Upper lobe of right lung (tissue), 1 donor: Measurements from ENCODE around the gene FAM174B. TPM values are rescaled to one million over a fixed set of nuclear protein-coding genes. Genes with fewer than 3 reads are reported as not detected.

ENCODE experiments used
- ATAC-seq: fragments of 200-7000 bp; cut with Tn5 transposase; one replicate; pipeline ENCODE4 v1.9.1; 2020; ENCODE audit warnings: mild to moderate bottlenecking, moderate library complexity
- DNase-seq: peaks from one replicate; pipeline ENCODE4 v3.0.0-alpha.2; 2020
- H3K27ac ChIP-seq: fragments of 200-600 bp; one replicate; pipeline ENCODE4 v1.8.0; 2022
- H3K27me3 ChIP-seq: fragments of 200-600 bp; one replicate; pipeline ENCODE4 v1.8.0; 2022; ENCODE audit warnings: mild to moderate bottlenecking
- H3K36me3 ChIP-seq: fragments of 200-600 bp; one replicate; pipeline ENCODE4 v1.8.0; 2022
- H3K4me1 ChIP-seq: fragments of 200-600 bp; one replicate; pipeline ENCODE4 v1.8.0; 2022
- H3K4me3 ChIP-seq: fragments of 200-600 bp; one replicate; pipeline ENCODE4 v1.8.0; 2022; ENCODE audit warnings: mild to moderate bottlenecking
- H3K9me3 ChIP-seq: fragments of 200-600 bp; one replicate; pipeline ENCODE4 v1.8.0; 2022
- intact Hi-C: fragments of 100-400 bp; cut with DNase I; formaldehyde crosslinking; loops from one replicate; pipeline ENCODE4 v1.11.0; 2022
- total RNA-seq: library from RNA; stranded (reverse); fragmentation: NEBNext Ultra II Directional; extraction: Animal tissue kit (Norgen Biotek cat#: 25700); gene quantifications from one replicate; pipeline ENCODE4 v1.2.1, GENCODE V29; 2021
- TF ChIP-seq, protein P1 (sequence below): fragments of 200-600 bp; IDR thresholded peaks from one replicate; pipeline ENCODE4 v1.8.0; 2022; ENCODE audit warnings: antibody characterized with exemption
- donor health status: DM: no; HTN: yes; CAD: no; lungs with severe emphysema.

Gene FAM174B
- total RNA-seq, 1 donor from 2014 or later, result 62.9 TPM

GRCh38 chr15:92636401-92636907 lies 19.1 kb downstream of the FAM174B start:
- intact Hi-C loops, result no loop called here
- no peak for DNase-seq
- H3K9me3 ChIP-seq, result no peaks in the 10 kb centered on the region
- ATAC-seq, result no peak
- no peaks in the 10 kb centered on the region for H3K27me3 ChIP-seq
- H3K4me3 ChIP-seq, result no peak overlapping the region
- no peaks in the 10 kb centered on the region for H3K36me3 ChIP-seq
- no peak overlapping the region for H3K27ac ChIP-seq
- TF ChIP-seq, protein P1, sequence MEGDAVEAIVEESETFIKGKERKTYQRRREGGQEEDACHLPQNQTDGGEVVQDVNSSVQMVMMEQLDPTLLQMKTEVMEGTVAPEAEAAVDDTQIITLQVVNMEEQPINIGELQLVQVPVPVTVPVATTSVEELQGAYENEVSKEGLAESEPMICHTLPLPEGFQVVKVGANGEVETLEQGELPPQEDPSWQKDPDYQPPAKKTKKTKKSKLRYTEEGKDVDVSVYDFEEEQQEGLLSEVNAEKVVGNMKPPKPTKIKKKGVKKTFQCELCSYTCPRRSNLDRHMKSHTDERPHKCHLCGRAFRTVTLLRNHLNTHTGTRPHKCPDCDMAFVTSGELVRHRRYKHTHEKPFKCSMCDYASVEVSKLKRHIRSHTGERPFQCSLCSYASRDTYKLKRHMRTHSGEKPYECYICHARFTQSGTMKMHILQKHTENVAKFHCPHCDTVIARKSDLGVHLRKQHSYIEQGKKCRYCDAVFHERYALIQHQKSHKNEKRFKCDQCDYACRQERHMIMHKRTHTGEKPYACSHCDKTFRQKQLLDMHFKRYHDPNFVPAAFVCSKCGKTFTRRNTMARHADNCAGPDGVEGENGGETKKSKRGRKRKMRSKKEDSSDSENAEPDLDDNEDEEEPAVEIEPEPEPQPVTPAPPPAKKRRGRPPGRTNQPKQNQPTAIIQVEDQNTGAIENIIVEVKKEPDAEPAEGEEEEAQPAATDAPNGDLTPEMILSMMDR, result no peak
- peaks cover 15% of the 10 kb centered on the region for H3K4me1 ChIP-seq

DNA sequence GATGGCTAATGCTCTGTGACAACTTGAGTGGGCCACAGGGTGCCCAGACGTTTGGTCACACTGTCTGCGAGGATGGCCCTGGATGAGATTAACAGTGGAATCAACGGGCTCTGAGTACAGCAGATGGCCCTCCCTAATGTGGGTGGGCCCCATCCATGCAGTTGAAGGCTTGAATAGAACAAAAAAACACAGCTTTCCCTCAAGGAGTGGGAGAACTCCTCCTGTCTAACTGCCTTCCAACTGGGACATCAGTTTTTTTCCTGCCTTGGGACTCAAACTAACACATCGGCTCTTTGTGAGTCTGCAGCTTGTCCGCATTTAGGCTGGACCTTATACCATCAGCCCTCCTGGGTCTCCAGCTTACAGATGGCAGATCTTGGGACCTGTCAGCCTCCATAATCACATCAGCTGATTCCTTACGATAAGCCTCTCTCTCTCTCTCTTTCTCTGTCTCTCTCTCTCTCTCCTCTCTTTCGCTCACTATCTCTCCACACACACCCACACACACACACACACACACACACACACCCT lies 20.8 kb downstream of the FAM174B start:
- peaks cover 5% of the 10 kb centered on the region for H3K36me3 ChIP-seq
- peaks cover 15% of the 10 kb centered on the region for H3K4me1 ChIP-seq
- H3K27ac ChIP-seq, result no peak overlapping the region
- no peaks in the 10 kb centered on the region for H3K27me3 ChIP-seq
- intact Hi-C loops, result no loop called here
- no peaks in the 10 kb centered on the region for H3K9me3 ChIP-seq
- H3K4me3 ChIP-seq, result no peak overlapping the region
- no peak for ATAC-seq
- TF ChIP-seq, protein P1, result no peak
- DNase-seq, result no peak

GRCh38 chr15:92634060-92634459 lies 21.5 kb downstream of the FAM174B start:
- H3K4me1 ChIP-seq, result peaks cover 15% of the 10 kb centered on the region
- H3K27ac ChIP-seq, result no peak overlapping the region
- H3K27me3 ChIP-seq, result no peaks in the 10 kb centered on the region
- no peaks in the 10 kb centered on the region for H3K9me3 ChIP-seq
- ATAC-seq (no peak), DNase-seq (no peak)
- TF ChIP-seq, protein P1, result no peak
- intact Hi-C loops, result no loop called here
- H3K4me3 ChIP-seq, result no peak overlapping the region
- H3K36me3 ChIP-seq, result peaks cover 12% of the 10 kb centered on the region

- peaks cover 15% of the 10 kb centered on the region for H3K4me1 ChIP-seq
- no peak for DNase-seq
Observed at GRCh38 chr15:92633418-92633817, 22.2 kb downstream of the FAM174B start.

GRCh38 chr15:92633001-92633400 lies 22.6 kb downstream of the FAM174B start:
- DNase-seq (no peak), ATAC-seq (no peak)
- H3K27me3 ChIP-seq, result no peaks in the 10 kb centered on the region
- peaks cover 12% of the 10 kb centered on the region for H3K36me3 ChIP-seq
- TF ChIP-seq, protein P1, result no peak
- H3K4me1 ChIP-seq, result peaks cover 14% of the 10 kb centered on the region
- H3K9me3 ChIP-seq, result no peaks in the 10 kb centered on the region
- no peak overlapping the region for H3K27ac ChIP-seq
- H3K4me3 ChIP-seq, result no peak overlapping the region
- intact Hi-C loops, result no loop called here

More at GRCh38 chr15:92633418-92633817, 22.2 kb downstream of the FAM174B start:
- H3K27me3 ChIP-seq, result no peaks in the 10 kb centered on the region
- H3K36me3 ChIP-seq, result peaks cover 12% of the 10 kb centered on the region
- TF ChIP-seq, protein P1, result no peak
- H3K27ac ChIP-seq, result no peak overlapping the region
- no peak overlapping the region for H3K4me3 ChIP-seq
- intact Hi-C loops, result no loop called here
- no peak for ATAC-seq
- H3K9me3 ChIP-seq, result no peaks in the 10 kb centered on the region

GRCh38 chr15:92631721-92632120 lies 23.9 kb downstream of the FAM174B start:
- peaks cover 4% of the 10 kb centered on the region for H3K4me1 ChIP-seq
- peaks cover 12% of the 10 kb centered on the region for H3K36me3 ChIP-seq
- TF ChIP-seq, protein P1, result no peak
- no peak for ATAC-seq
- intact Hi-C loops, result no loop called here
- no peaks in the 10 kb centered on the region for H3K9me3 ChIP-seq
- H3K27me3 ChIP-seq, result no peaks in the 10 kb centered on the region
- DNase-seq, result peak; percentile 26
- H3K4me3 ChIP-seq, result no peak overlapping the region
- H3K27ac ChIP-seq, result no peak overlapping the region
